GM08714 (cell line): ENCODE data around the gene RFPL3.
"Not testable (repeated sequence)": the region's sequence is repeated elsewhere in the genome, so short reads cannot be mapped to it uniquely, and the experiment has no call there.

Experiments
- H3K4me3 ChIP-seq: fragments of 200-500 bp; sonication (Bioruptor generic); 2 replicates; pipeline ENCODE4 v1.5.1; 2014; ENCODE audit warnings: mild to moderate bottlenecking, low read length, inconsistent platforms
- ZNF274 ChIP-seq: IDR thresholded peaks from 2 replicates; pipeline ENCODE4 v1.6.1; 2012; ENCODE audit warnings: mild to moderate bottlenecking, low read depth, low read length

The RFPL3 gene

DNA sequence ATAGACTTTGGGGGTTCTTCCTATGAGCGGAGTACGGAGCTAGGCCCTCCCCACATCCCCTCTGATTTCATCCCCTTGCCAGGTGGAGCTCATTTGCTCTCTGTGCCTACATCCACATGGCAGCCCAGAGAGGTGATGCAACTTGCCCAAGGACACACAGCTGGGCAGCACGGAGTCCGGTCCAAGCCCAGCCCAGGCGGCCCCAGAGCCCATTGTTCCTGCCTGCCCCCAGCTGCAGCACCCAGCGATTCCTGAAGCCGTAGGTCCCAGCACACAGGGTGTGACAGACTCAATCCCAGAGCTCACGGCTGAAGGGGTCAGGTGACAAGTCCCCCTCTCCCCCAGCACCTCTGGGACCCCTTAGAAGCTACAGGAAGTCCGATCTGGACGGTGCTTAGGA lies 22.2 kb upstream of the RFPL3 start:
- no peak for TF ChIP-seq ZNF274
- no peak overlapping the region for H3K4me3 ChIP-seq

DNA sequence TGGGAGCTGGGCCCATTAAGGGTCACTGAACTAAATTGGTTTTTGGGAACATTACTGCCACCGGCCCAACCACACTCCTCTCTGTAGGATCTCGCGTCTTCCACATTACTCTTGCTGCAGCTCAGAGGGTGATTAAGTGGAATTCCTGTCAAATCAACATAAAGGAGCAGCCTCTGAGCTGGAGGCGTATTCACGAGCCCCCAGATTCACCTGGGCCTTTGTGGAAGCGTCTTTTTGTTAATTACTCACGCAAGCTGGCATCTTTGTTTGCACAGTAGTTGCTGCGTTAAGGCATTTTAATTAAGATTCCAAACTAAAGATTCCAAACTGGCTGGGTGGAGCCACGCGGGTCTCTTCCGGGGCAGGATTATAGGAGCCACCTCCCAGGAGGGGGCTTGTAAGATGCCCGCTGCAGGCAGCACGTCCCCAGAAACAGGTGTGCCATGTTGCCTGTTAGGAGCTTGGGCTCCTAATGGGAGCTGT lies 21.5 kb upstream of the RFPL3 start:
- H3K4me3 ChIP-seq = no peak overlapping the region
- no peak for TF ChIP-seq ZNF274

GRCh38 chr22:32336771-32337424 lies 20.8 kb upstream of the RFPL3 start:
- no peak for TF ChIP-seq ZNF274
- no peak overlapping the region for H3K4me3 ChIP-seq

DNA sequence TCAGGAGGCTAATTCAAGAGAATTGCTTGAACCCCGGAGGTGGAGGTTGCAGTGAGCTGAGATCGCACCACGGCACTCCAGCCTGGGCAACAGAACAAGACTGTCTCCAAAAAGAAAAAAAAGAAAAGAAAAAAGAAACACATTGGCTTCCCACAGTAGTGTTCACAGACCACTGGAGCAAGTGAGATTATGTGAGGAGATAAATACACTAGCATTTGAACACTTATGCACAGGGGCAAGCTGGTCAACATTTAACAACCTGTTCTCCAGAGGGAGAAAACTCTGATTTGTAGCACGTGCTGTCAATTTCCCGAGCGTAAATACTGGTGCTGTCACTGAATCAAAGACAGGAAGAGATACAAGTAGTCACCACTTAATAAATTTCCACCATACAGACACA lies 20.2 kb upstream of the RFPL3 start:
- not testable (repeated sequence) for H3K4me3 ChIP-seq

DNA sequence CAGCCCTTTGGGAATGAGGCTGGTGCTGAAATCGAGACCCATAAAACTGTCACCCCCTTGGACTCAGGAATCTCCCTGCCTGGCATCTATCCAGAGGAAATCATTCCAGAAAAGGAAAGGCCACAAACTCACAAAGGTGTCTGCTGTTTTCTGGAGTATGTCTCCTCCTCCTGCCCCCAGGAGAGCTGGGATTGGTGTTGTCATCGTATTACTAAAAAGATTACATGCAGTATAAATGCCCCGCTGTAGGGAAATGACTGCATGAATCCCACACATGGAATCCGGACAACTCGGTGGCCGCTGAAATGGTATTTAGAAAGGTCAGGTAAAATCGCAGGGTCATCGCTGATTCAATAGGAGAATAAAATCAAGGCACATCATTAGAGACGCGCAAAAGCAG lies 18.9 kb upstream of the RFPL3 start:
- no peak for TF ChIP-seq ZNF274

DNA sequence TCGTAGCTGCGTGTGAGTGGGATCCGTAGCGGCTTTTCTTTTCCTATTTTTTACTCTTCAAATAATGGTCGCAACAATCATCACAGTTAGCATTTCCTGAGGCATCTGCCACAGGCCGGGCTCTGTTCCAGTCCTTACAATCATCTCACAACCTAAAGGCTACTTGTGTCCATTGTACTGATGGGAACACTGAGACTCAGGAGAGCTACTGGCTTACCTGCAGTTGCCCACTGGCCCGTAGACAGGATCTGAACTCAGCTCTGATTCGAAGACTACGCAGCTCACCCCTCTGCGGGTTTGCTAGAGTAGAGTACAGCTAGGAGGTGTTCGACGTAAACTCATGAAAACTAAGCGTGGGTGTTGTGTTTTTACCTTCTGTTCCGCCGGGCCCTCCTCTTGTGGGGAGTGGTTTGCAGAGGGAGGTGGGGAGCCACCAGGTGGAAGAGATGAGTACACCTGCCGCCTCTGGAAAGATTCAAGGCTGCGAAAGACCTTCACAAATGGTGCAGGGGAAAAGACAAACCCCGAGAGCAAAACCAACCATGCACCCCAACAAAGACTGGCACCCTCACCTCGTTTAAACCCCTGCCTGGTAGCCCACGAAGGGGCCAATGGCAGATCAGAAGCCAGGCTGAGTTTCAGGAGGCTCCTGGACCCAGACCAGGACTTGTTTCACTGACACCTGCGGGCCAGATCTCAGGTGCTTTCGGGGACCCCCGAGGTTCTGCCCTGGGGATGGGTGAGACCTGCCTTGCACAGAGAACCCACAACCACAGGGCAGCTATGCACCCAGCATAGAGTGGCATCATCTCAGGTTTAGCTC lies 18.3 kb upstream of the RFPL3 start:
- TF ChIP-seq ZNF274 = no peak
- no peak overlapping the region for H3K4me3 ChIP-seq

More for the DNA sequence above, 18.9 kb upstream of the RFPL3 start:
- no peak overlapping the region for H3K4me3 ChIP-seq

DNA sequence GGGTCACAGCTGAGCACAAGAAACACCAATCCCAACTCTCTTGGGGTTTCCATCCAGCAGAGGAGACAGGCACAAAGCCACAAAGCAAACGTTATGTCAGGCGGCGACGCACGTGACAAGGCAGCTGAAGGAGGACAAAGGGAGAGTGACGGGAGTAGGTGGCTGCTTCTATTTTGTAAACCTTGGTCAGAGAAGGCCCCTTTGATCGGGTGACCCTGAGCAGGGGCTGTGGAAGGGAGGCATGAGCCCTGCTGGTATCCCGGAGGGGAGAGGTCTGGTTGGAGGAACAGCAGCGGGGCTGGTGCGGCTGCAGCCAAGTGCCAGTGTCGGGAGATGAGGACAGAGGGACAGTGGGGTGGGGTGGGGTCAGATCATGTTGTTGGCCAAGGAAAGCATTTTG lies 17.3 kb upstream of the RFPL3 start:
- H3K4me3 ChIP-seq = no peak overlapping the region
- TF ChIP-seq ZNF274 = no peak

DNA sequence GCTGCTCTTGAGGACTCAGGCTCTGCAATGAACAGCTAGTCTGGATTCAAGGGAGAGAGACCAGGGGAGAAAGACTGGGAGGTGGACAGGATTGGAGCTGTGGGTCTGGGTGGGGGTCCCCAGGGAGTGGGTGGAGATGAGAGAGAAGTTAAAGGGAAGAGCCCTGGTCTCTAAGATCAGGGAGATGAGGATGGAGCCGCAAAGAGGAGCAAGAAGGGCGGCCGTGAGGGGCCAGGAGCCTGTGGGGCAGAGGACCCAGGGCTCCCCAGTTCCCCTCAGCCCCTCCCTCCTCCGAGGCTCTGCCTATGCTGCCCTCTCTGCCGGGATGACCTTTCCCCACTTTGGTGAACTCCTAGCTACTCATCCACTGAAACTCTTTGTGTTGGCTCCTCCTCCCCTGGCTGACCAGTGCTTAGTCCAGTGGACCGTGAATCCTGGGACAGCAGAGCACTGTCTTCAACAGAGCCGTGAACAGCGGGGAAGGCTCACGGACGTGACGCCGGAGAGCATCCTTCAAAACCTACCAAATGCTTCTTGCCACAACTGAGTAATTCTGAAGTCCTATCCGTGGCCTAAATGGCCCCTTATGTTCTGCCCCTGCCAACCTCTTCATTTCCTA lies 16.4 kb upstream of the RFPL3 start:
- TF ChIP-seq ZNF274 = no peak
- no peak overlapping the region for H3K4me3 ChIP-seq

DNA sequence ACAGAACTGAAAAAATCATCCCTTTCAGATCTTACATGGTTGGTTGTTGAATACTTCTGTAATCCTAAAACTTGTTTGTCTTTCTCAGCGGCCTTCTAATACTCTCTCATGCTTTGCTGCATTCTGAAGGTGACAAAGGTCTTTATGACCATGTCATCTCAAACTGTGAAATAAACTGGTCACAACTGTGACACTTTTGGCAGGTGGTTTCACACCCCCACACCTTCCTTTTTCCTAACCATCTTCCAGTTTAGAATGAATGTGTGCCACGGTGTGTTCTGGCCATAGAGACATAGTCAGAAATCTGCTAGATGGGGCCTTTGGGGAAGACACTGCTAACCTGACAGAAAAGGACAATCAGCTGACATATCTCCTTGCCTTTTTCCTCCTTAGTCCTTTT lies 14.7 kb upstream of the RFPL3 start:
- no peak for TF ChIP-seq ZNF274
- H3K4me3 ChIP-seq = no peak overlapping the region

DNA sequence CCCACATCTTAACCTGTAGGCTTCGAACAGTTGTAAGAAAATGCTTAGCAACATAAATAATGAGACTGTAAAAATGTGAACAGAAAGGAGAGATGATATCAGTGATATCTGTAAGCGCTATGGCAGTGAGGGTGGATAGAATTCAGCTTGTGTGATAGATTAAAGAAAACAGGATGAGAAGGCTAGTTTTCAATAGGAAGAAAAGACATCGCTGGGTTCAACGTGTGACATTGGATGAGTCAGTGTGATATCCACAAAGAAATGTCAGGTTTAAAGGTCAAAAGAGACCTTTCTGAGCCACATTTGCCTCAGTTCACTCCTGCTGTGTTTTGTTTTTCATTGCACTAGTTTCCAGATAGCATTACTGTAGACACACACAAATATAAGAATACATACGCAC lies 13.7 kb upstream of the RFPL3 start:
- H3K4me3 ChIP-seq = no peak overlapping the region
- TF ChIP-seq ZNF274 = no peak

GRCh38 chr22:32348031-32348611 lies 9.5 kb upstream of the RFPL3 start:
- no peak overlapping the region for H3K4me3 ChIP-seq
- no peak for TF ChIP-seq ZNF274

GRCh38 chr22:32351875-32352274 lies 5.8 kb upstream of the RFPL3 start:
- H3K4me3 ChIP-seq = not testable (repeated sequence)

- no peak for TF ChIP-seq ZNF274
- H3K4me3 ChIP-seq = no peak overlapping the region
These were observed 5.0 kb upstream of the RFPL3 start for GRCh38 chr22:32352681-32353080.

GRCh38 chr22:32353292-32353691 lies 4.4 kb upstream of the RFPL3 start:
- no peak overlapping the region for H3K4me3 ChIP-seq
- TF ChIP-seq ZNF274 = no peak

- no peak for TF ChIP-seq ZNF274
- no peak overlapping the region for H3K4me3 ChIP-seq
These were observed 3.8 kb upstream of the RFPL3 start for GRCh38 chr22:32353840-32354239.
